ENCODE data around the gene E2F7.

- TF ChIP-seq ZNF274 (IDR thresholded peaks at IDR 0.05; ENCODE audit: low read depth, low read length), result no peak
- TF ChIP-seq YY1 (IDR thresholded peaks at IDR 0.05; ENCODE audit: insufficient read depth, insufficient read length), result no peak
- TF ChIP-seq SUZ12 (IDR thresholded peaks at IDR 0.05; ENCODE audit: extremely low read depth, insufficient read depth, insufficient read length), result no peak
Observed at GRCh38 chr12:77047341-77048109, 17.8 kb downstream of the E2F7 start.
